HEK293 (cell line): Measurements from ENCODE around the gene BCAS3.

Experiments used
- CTCF ChIA-PET: fragments of 350-600 bp; formaldehyde crosslinking; extraction: SDS; loops from one replicate; lab custom pipeline; 2021; ENCODE audit warnings: antibody characterized with exemption; lab: Yijun Ruan, JAX
- POLR2A ChIA-PET: fragments of 300-600 bp; formaldehyde crosslinking; extraction: SDS; loops from one replicate; lab custom pipeline; 2020; ENCODE audit warnings: antibody characterized with exemption, inconsistent platforms; lab: Yijun Ruan, JAX
- H3K27ac ChIP-seq: fragments of 200-500 bp; sonication (Bioruptor generic); 2 replicates; pipeline ENCODE4 v1.5.1; 2014; ENCODE audit warnings: low read depth, low read length, control low read depth, inconsistent platforms; ENCODE audit errors: extremely low read depth
- H3K36me3 ChIP-seq, 2 experiments: fragments of 200-500 bp in 1 of 2; sonication (Bioruptor generic) in 1 of 2; 1 replicate in 1 of 2; 2 replicates in 1 of 2; pipeline ENCODE4 v1.5.1; 2014 to 2017; ENCODE audit warnings: inconsistent platforms in 2 of 2, low read length in 2 of 2; ENCODE audit not compliant: control insufficient read depth in 2 of 2, insufficient read depth in 1 of 2
- H3K4me1 ChIP-seq: fragments of 200-500 bp; sonication (Bioruptor generic); 2 replicates; pipeline ENCODE4 v1.5.1; 2014; ENCODE audit warnings: mild to moderate bottlenecking, low read length, inconsistent platforms; ENCODE audit not compliant: control insufficient read depth, insufficient read depth
- H3K4me3 ChIP-seq: 2 replicates; pipeline ENCODE4 v1.5.1; 2011; ENCODE audit warnings: low read depth, mild to moderate bottlenecking, control low read depth, low read length, moderate library complexity
- H3K9me3 ChIP-seq: fragments of 200-500 bp; sonication (Bioruptor generic); 2 replicates; pipeline ENCODE4 v1.5.1; 2014; ENCODE audit warnings: low read depth, low read length, inconsistent platforms; ENCODE audit not compliant: control insufficient read depth, insufficient read depth
- ATF2 ChIP-seq: fragments of 450-650 bp; formaldehyde crosslinking; IDR thresholded peaks from 2 replicates; pipeline ENCODE4 v1.5.1; 2016; ENCODE audit warnings: missing biosample characterization, missing genetic modification characterization, low read depth
- GLIS1 ChIP-seq: fragments of 450-650 bp; formaldehyde crosslinking; IDR thresholded peaks from 2 replicates; pipeline ENCODE4 v1.5.1; 2016; ENCODE audit warnings: missing biosample characterization, missing genetic modification characterization
- MZF1 ChIP-seq: fragments of 450-650 bp; formaldehyde crosslinking; IDR thresholded peaks from 2 replicates; pipeline ENCODE4 v1.5.1; 2017; ENCODE audit warnings: missing biosample characterization, missing genetic modification characterization, borderline replicate concordance
- ZBTB1 ChIP-seq: fragments of 450-650 bp; formaldehyde crosslinking; IDR thresholded peaks from 2 replicates; pipeline ENCODE4 v1.5.1; 2016; ENCODE audit warnings: missing biosample characterization, missing genetic modification characterization
- ZBTB17 ChIP-seq: fragments of 450-650 bp; formaldehyde crosslinking; IDR thresholded peaks from 2 replicates; pipeline ENCODE4 v1.5.1; 2016; ENCODE audit warnings: missing biosample characterization, missing genetic modification characterization
- ZBTB26 ChIP-seq: fragments of 450-650 bp; formaldehyde crosslinking; optimal IDR thresholded peaks from 2 replicates; pipeline ENCODE3; 2016; ENCODE audit warnings: missing biosample characterization, mild to moderate bottlenecking, missing genetic modification characterization
- ZNF138 ChIP-seq: fragments of 450-650 bp; formaldehyde crosslinking; IDR thresholded peaks from 2 replicates; pipeline ENCODE4 v1.5.1; 2016; ENCODE audit warnings: missing biosample characterization, missing genetic modification characterization, borderline replicate concordance
- ZNF214 ChIP-seq: fragments of 450-650 bp; formaldehyde crosslinking; IDR thresholded peaks from 2 replicates; pipeline ENCODE4 v1.5.1; 2017; ENCODE audit warnings: missing biosample characterization, mild to moderate bottlenecking, missing genetic modification characterization, borderline replicate concordance
- ZNF248 ChIP-seq: fragments of 450-650 bp; formaldehyde crosslinking; IDR thresholded peaks from 2 replicates; pipeline ENCODE4 v1.5.1; 2017; ENCODE audit warnings: missing biosample characterization, missing genetic modification characterization
- ZNF280D ChIP-seq: fragments of 450-650 bp; formaldehyde crosslinking; IDR thresholded peaks from 2 replicates; pipeline ENCODE4 v1.5.1; 2016; ENCODE audit warnings: missing biosample characterization, missing genetic modification characterization
- ZNF366 ChIP-seq: fragments of 450-650 bp; formaldehyde crosslinking; conservative IDR thresholded peaks from 2 replicates; pipeline ENCODE4 v1.5.1; 2016; ENCODE audit warnings: missing biosample characterization, missing genetic modification characterization
- ZNF391 ChIP-seq: fragments of 450-650 bp; formaldehyde crosslinking; IDR thresholded peaks from 2 replicates; pipeline ENCODE4 v1.5.1; 2016; ENCODE audit warnings: low read depth, missing biosample characterization, missing genetic modification characterization, borderline replicate concordance
- ZNF433 ChIP-seq: fragments of 450-650 bp; formaldehyde crosslinking; IDR thresholded peaks from 2 replicates; pipeline ENCODE4 v1.5.1; 2016; ENCODE audit warnings: missing biosample characterization, missing genetic modification characterization, low read depth
- ZNF561 ChIP-seq: fragments of 450-650 bp; IDR thresholded peaks from 2 replicates; pipeline ENCODE4 v1.5.1; 2018; ENCODE audit warnings: missing biosample characterization, missing genetic modification characterization, borderline replicate concordance
- ZNF571 ChIP-seq: fragments of 450-650 bp; formaldehyde crosslinking; IDR thresholded peaks from 2 replicates; pipeline ENCODE4 v1.5.0; 2017; ENCODE audit warnings: missing biosample characterization, missing genetic modification characterization
- ZNF596 ChIP-seq: fragments of 450-650 bp; IDR thresholded peaks from 2 replicates; pipeline ENCODE4 v1.5.0; 2018; ENCODE audit warnings: missing biosample characterization, mild to moderate bottlenecking, missing genetic modification characterization, moderate library complexity
- ZNF610 ChIP-seq: fragments of 450-650 bp; formaldehyde crosslinking; IDR thresholded peaks from 2 replicates; pipeline ENCODE4 v1.5.1; 2016; ENCODE audit warnings: missing biosample characterization, missing genetic modification characterization, borderline replicate concordance

BCAS3 gene

GRCh38 chr17:60712675-60713074 is 35.0 kb downstream of the BCAS3 start:
- no peak overlapping the region for H3K4me3 ChIP-seq
- no peak for TF ChIP-seq ZBTB1 (tag by site-specific recombination)
- no peak for TF ChIP-seq ZNF571 (tag by site-specific recombination)
- TF ChIP-seq ATF2 = no peak
- no peak for TF ChIP-seq ZNF214
- TF ChIP-seq ZNF433 = no peak
- no peak for TF ChIP-seq ZNF391 (tag by site-specific recombination)
- TF ChIP-seq ZNF138 (tag by site-specific recombination) = no peak
- no peak for TF ChIP-seq ZNF596
- TF ChIP-seq ZBTB26 (tag by site-specific recombination) = no peak
- no peak for TF ChIP-seq ZBTB17 (tag by site-specific recombination)
- no peak for TF ChIP-seq ZNF366 (tag by site-specific recombination)
- POLR2A ChIA-PET = interaction anchor here (1.2 kb wide), 1 partner anchor 35 kb away, joined by 3 read pairs; the partner anchor contains the start of gene BCAS3
- peaks cover 12 to 16% of the 10 kb centered on the region in 2 experiments for H3K36me3 ChIP-seq
- H3K27ac ChIP-seq = no peak overlapping the region
- CTCF ChIA-PET = interaction anchor here (0.6 to 1.5 kb wide), 3 partner anchors 8 to 1397 kb away, joined by 3 to 8 read pairs (median 3); no protein-coding TSS in a partner anchor
- H3K4me1 ChIP-seq = no peaks in the 10 kb centered on the region
- no peaks in the 10 kb centered on the region for H3K9me3 ChIP-seq

- TF ChIP-seq MZF1 (tag by site-specific recombination) (no peak), ZNF561 (no peak), ZBTB26 (tag by site-specific recombination) (no peak), ZNF610 (tag by site-specific recombination) (no peak), ZNF248 (tag by site-specific recombination) (no peak), GLIS1 (no peak), ZNF280D (no peak), ZNF571 (tag by site-specific recombination) (no peak)
- H3K4me3 ChIP-seq = no peak overlapping the region
- ChIA-PET POLR2A (no interaction called here), CTCF (no interaction called here)
- no peaks in the 10 kb centered on the region for H3K9me3 ChIP-seq
- H3K27ac ChIP-seq = no peak overlapping the region
- peaks cover 12 to 16% of the 10 kb centered on the region in 2 experiments for H3K36me3 ChIP-seq
- no peaks in the 10 kb centered on the region for H3K4me1 ChIP-seq
These were observed 36.0 kb downstream of the BCAS3 start for GRCh38 chr17:60713608-60714007.
